Stimulated activated CD4-positive, alpha-beta T cell treated with anti-CD3 and anti-CD28 coated beads, Interleukin-15, amount 100 ng/mL, for 24 hours (primary cell): ENCODE results near the gene MUC5AC.
"Not testable (repeated sequence)": the region's sequence is repeated elsewhere in the genome, so short reads cannot be mapped to it uniquely, and the experiment has no call there.

Source experiments
- DNase-seq: peaks from one replicate; pipeline ENCODE4 v3.0.0-alpha.2; 2020

The MUC5AC gene

GRCh38 chr11:1179641-1180040 lies 21.9 kb downstream of the MUC5AC start:
- DNase-seq: no peak

DNA sequence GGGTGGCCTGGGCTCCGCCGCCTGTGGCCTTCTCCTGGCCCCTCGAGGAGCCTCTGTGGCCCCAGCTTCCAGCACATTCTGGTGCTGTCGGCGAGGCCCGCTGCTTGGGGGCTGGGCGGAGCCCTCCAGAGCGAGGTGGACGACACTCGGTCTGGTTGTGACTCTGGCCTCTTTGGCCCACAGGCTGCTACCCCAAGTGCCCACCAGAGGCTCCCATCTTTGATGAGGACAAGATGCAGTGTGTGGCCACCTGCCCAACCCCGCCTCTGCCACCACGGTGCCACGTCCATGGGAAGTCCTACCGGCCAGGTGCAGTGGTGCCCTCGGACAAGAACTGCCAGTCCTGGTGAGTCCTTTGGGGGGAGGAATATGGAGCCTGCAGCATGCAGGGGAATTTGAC lies 22.4 kb downstream of the MUC5AC start:
- no peak for DNase-seq

- no peak for DNase-seq
Observed at GRCh38 chr11:1180947-1181391, 23.2 kb downstream of the MUC5AC start.

GRCh38 chr11:1181420-1181819 lies 23.7 kb downstream of the MUC5AC start:
- no peak for DNase-seq

GRCh38 chr11:1181853-1182535 lies 24.2 kb downstream of the MUC5AC start:
- DNase-seq: peak; percentile 14

DNA sequence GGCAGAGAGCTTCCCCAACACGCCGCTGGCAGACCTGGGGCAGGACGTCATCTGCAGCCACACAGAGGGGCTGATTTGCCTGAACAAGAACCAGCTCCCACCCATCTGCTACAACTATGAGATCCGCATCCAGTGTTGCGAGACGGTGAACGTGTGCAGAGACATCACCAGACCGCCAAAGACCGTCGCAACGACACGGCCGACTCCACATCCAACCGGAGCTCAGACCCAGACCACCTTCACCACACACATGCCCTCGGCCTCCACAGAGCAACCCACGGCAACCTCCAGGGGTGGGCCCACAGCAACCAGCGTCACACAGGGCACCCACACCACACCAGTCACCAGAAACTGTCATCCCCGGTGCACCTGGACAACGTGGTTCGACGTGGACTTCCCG lies 26.4 kb downstream of the MUC5AC start:
- DNase-seq: not testable (repeated sequence)

GRCh38 chr11:1188451-1189130 lies 30.8 kb downstream of the MUC5AC start:
- not testable (repeated sequence) for DNase-seq

- DNase-seq: not testable (repeated sequence)
Observed at GRCh38 chr11:1189816-1190215, 32.1 kb downstream of the MUC5AC start.

DNA sequence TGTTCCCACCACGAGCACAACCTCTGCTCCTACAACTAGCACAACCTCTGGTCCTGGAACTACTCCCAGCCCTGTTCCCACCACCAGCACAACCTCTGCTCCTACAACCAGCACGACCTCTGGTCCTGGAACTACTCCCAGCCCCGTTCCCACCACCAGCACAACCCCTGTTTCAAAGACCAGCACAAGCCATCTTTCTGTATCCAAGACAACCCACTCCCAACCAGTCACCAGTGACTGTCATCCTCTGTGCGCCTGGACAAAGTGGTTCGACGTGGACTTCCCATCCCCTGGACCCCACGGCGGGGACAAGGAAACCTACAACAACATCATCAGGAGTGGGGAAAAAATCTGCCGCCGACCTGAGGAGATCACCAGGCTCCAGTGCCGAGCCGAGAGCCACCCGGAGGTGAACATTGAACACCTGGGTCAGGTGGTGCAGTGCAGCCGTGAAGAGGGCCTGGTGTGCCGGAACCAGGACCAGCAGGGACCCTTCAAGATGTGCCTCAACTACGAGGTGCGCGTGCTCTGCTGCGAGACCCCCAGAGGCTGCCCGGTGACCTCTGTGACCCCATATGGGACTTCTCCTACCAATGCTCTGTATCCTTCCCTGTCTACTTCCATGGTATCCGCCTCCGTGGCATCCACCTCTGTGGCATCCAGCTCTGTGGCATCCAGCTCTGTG lies 34.2 kb downstream of the MUC5AC start:
- DNase-seq: not testable (repeated sequence)

DNA sequence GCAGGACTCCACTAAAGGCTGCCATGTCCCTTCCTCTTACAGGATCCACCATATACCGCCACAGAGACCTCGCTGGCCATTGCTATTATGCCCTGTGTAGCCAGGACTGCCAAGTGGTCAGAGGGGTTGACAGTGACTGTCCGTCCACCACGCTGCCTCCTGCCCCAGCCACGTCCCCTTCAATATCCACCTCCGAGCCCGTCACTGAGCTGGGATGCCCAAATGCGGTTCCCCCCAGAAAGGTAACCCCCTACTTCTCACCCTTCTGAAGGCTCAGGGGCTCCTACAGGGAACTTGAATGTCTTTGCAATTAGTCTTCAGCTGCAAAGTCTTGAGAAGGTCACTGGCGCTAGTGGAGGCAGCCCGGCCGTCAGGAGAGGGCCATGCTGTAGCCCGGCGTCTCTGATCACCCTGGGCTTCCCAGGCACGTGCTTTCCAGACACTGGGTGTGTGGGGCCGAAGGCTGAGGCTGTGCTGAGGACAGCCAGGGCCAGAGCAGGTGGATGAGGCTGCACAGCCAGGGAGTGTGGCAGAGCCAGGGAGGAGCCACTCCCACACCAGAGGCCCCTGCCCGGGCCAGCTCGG lies 35.1 kb downstream of the MUC5AC start:
- DNase-seq: no peak

GRCh38 chr11:1193326-1194230 lies 35.8 kb downstream of the MUC5AC start:
- DNase-seq: no peak

GRCh38 chr11:1194231-1194976 lies 36.7 kb downstream of the MUC5AC start:
- DNase-seq: no peak

DNA sequence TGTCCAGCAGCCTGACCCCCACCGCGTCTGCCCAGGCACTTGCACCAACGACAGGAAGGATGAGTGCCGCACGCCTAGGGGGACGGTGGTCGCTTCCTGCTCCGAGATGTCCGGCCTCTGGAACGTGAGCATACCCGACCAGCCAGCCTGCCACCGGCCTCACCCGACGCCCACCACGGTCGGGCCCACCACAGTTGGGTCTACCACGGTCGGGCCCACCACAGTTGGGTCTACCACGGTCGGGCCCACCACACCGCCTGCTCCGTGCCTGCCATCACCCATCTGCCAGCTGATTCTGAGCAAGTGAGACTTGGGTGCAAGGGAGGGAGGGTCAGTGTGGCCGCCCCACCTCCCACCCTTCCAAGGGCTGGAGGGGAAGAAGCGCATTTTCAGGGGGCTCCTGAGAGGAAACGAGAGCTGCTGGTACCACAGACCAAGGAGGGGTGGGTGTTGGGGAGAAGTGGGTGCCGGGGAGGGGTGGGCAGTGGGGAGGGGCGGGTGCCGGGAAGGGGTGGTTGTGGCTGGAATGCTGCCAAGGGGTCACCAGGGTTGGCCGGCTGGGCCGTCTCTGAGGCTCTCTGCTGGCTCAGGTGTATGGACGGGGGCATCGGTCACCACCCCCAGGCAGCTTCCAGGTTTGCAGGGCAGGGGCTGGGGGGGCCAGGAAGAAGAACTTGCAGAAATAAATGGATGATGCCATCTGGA lies 37.4 kb downstream of the MUC5AC start:
- peak; percentile 1 for DNase-seq

DNA sequence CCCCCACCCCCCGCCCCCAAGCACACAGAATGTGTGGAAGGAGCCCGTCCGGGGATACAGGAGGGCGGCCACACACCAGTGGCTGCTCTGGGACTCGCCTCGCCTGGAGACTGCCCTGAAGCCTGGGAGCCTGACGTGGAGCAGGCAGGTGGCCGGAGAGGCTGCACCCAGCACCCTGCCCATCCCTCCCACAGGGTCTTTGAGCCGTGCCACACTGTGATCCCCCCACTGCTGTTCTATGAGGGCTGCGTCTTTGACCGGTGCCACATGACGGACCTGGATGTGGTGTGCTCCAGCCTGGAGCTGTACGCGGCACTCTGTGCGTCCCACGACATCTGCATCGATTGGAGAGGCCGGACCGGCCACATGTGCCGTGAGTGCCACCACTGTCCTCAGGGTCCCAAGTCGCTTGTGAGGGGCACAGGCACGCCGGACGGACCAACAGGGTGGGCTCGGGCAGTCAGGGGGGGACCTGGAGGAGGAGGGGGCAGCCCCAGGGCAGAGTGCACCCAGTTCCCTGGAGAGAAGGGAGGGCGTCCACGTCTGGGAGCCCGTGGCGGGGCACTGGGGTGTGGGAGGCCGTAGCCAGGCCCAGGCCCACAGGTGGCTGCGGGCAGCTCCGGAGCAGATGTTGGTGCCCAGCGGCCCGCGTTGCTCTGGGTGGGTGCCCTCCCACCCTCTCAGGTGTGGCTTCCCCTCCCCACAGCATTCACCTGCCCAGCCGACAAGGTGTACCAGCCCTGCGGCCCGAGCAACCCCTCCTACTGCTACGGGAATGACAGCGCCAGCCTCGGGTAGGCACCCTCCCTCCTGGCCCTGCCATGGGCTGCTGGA lies 38.1 kb downstream of the MUC5AC start:
- DNase-seq: no peak

GRCh38 chr11:1196516-1197391 lies 39.0 kb downstream of the MUC5AC start:
- no peak for DNase-seq

GRCh38 chr11:1197431-1197885 lies 39.7 kb downstream of the MUC5AC start:
- DNase-seq: no peak

DNA sequence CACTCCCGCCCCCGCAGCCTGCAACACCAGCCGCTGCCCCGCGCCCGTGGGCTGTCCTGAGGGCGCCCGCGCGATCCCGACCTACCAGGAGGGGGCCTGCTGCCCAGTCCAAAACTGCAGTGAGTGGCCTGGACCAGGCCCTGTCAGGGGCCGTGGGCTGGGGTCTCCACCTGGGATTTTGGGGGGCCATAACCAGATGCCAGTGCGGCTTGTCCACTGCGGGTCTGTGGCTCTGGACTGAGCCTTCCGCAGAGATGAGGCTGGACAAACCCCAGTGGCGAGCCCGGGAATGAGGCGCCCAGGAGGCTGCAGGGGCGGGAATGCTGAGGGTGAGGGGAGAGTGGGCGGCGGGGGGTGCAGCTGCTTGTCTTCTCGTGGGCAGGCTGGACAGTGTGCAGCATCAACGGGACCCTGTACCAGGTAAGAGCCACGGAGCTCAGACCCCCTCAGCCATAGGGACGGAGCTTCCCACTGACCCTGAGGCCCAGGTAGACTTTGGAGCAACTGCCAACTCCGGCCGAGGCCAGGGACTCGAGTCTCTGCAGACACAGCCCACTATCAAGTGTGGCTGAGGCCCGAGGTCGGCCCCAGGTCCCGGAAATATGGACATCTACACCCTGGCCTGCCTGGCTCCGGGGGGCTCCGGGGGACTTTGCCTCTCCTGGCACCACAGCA lies 40.3 kb downstream of the MUC5AC start:
- DNase-seq: no peak

DNA sequence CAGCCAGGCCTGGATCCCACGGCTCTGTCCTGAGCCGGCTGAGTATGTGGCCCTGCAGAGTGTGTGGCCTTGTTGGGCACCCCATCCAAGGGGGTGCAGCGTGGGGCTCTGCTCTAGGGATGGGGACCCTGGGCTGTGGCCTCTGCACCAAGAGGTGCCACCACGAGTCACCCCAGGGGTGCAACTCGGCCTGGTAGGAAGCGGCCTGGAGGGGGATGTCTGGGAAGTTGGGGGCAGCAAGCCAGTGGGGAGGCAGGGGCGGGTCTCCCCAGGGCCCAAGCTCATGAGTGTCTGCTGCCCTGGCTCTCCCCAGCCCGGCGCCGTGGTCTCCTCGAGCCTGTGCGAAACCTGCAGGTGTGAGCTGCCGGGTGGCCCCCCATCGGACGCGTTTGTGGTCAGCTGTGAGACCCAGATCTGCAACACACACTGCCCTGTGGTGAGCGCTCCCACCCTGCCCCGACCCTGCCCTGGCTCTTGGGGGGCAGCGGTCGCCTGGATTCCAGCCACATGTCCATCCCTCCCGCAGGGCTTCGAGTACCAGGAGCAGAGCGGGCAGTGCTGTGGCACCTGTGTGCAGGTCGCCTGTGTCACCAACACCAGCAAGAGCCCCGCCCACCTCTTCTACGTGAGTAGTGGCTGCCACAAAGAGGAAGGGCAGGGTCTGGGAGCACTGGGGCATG lies 40.9 kb downstream of the MUC5AC start:
- DNase-seq: peak; percentile 0
